GM12878 (cell line): ENCODE measurements around the gene APOBEC3C. TPM values are rescaled to one million over a fixed set of nuclear protein-coding genes. Genes with fewer than 3 reads are reported as not detected.
A peak's percentile ranks its signal among the peaks of the same experiment; 100 is the strongest.
"Not testable (repeated sequence)": the region's sequence is repeated elsewhere in the genome, so short reads cannot be mapped to it uniquely, and the experiment has no call there.

Experiments used
- ATAC-seq: fragments of 200-7000 bp; cut with Tn5 transposase; 3 replicates; pipeline ENCODE4 v1.9.1; 2020; ENCODE audit warnings: mild to moderate bottlenecking, moderate library complexity
- BruUV-seq: library from RNA; stranded (reverse); fragments of 400-500 nt; replicated peaks from 2 replicates; lab custom pipeline; 2021; lab: Mats Ljungman, UMichigan
- CTCF ChIA-PET: fragments of 300-600 bp; sonication (Branson Sonifier 250); formaldehyde crosslinking; extraction: SDS; loops from one replicate; lab custom pipeline; 2021; ENCODE audit warnings: inconsistent platforms; lab: Yijun Ruan, JAX
- POLR2A ChIA-PET: fragments of 350-600 bp; formaldehyde crosslinking; extraction: SDS; loops from one replicate; lab custom pipeline; 2021; ENCODE audit warnings: inconsistent platforms; lab: Charles Lee
- RAD21 ChIA-PET: fragments of 300-600 bp; sonication (Branson Sonifier 250); formaldehyde crosslinking; loops from one replicate; lab custom pipeline; 2023; ENCODE audit warnings: antibody characterized with exemption; ENCODE audit not compliant: unreplicated experiment; lab: Charles Lee
- SMC1A ChIA-PET: fragments of 300-600 bp; sonication (Branson Sonifier 250); formaldehyde crosslinking; loops from one replicate; lab custom pipeline; 2023; ENCODE audit not compliant: unreplicated experiment, uncharacterized antibody; lab: Charles Lee
- DNase-seq: peaks from one replicate; pipeline ENCODE4 v3.0.0-alpha.2; 2011; ENCODE audit warnings: low read depth, low spot score
- FAIRE-seq: peaks from 3 replicates; lab custom pipeline; 2011; peaks lifted over from hg19 to GRCh38; lab: Jason Lieb, UNC
- H2AFZ ChIP-seq: 2 replicates; pipeline ENCODE4 v1.6.0; 2011; ENCODE audit warnings: low read depth, low read length, control low read depth; ENCODE audit not compliant: control insufficient read depth
- H3K27ac ChIP-seq: 2 replicates; pipeline ENCODE4 v1.5.1; 2011; ENCODE audit warnings: control low read depth; ENCODE audit not compliant: control insufficient read depth, insufficient read depth
- H3K27me3 ChIP-seq, 2 experiments: replicated peaks in 1 of 2; 2 replicates each; pipeline versions ENCODE4 v1.6.0 to v1.6.1; 2011; ENCODE audit warnings: low read length in 1 of 2; ENCODE audit not compliant: control insufficient read depth in 2 of 2, insufficient read depth in 2 of 2
- H3K36me3 ChIP-seq, 2 experiments: 2 replicates each; pipeline ENCODE4 v1.5.1; 2011; ENCODE audit warnings: low read length in 1 of 2; ENCODE audit not compliant: control insufficient read depth in 2 of 2, insufficient read depth in 2 of 2
- H3K4me1 ChIP-seq: 2 replicates; pipeline ENCODE4 v1.6.1; 2011; ENCODE audit warnings: mild to moderate bottlenecking, low read length, moderate library complexity, mixed read lengths; ENCODE audit not compliant: control insufficient read depth, insufficient read depth
- H3K4me2 ChIP-seq: 2 replicates; pipeline ENCODE4 v1.6.0; 2011; ENCODE audit warnings: control low read depth; ENCODE audit not compliant: control insufficient read depth, insufficient read depth
- H3K4me3 ChIP-seq: fragments of 200-600 bp; sonication (generic); 2 replicates; pipeline ENCODE4 v1.5.1; 2016
- H3K79me2 ChIP-seq: 2 replicates; pipeline ENCODE4 v1.6.0; 2011; ENCODE audit warnings: low read length; ENCODE audit not compliant: control insufficient read depth, insufficient read depth
- H3K9ac ChIP-seq: 2 replicates; pipeline ENCODE4 v1.8.0; 2011; ENCODE audit warnings: low read length, control low read depth, mixed read lengths; ENCODE audit not compliant: control insufficient read depth, insufficient read depth
- H3K9me3 ChIP-seq: replicated peaks from 3 replicates; pipeline ENCODE4 v1.5.1; 2011; ENCODE audit warnings: mild to moderate bottlenecking, low read length; ENCODE audit not compliant: control insufficient read depth, insufficient read depth
- H4K20me1 ChIP-seq: 2 replicates; pipeline ENCODE4 v1.6.0; 2011; ENCODE audit not compliant: control insufficient read depth, insufficient read depth
- BCL3 ChIP-seq: IDR thresholded peaks from 2 replicates; pipeline ENCODE4 v1.6.1; 2011; ENCODE audit warnings: borderline replicate concordance, low read depth, mild to moderate bottlenecking, moderate library complexity, low read length; ENCODE audit not compliant: insufficient read depth, poor library complexity, severe bottlenecking
- EGR1 ChIP-seq, 2 experiments: IDR thresholded peaks; 1 replicate in 1 of 2; 2 replicates in 1 of 2; pipeline ENCODE4 v1.6.1; 2011 to 2012; ENCODE audit warnings: low read depth in 2 of 2, low read length in 2 of 2, borderline replicate concordance in 1 of 2, mild to moderate bottlenecking in 1 of 2, moderate library complexity in 1 of 2
- WGBS: methylation state at CpG from one replicate; pipeline ENCODE4 v1.1.6; 2016; ENCODE audit warnings: low lambda C conversion rate; ENCODE audit not compliant: insufficient replicate concordance, insufficient coverage; ENCODE audit errors: missing lambda C conversion rate; 5-methylcytosine and 5-hydroxymethylcytosine counted together
- in situ Hi-C: fragments of 300-500 bp; cut with MboI; formaldehyde crosslinking; loops from 9 replicates; pipeline ENCODE4 v1.14.3; 2018; ENCODE audit warnings: mixed read lengths
- intact Hi-C: fragments of 100-400 bp; cut with micrococcal nuclease; formaldehyde crosslinking; loops from one replicate; pipeline ENCODE4 v1.14.2; 2022; ENCODE audit not compliant: unreplicated experiment
- polyA plus RNA-seq, 11 experiments: library from polyadenylated mRNA; depleted of rRNA in 4 of 11; unstranded in 6 of 11; stranded (reverse) in 5 of 11; fragments of >200 nt; fragmentation: Nextera tagmentation in 4 of 11; fragmentation: Illumina TruSeq in 1 of 11; extraction: Ambion mirVana in 4 of 11; extraction: Trizol in 1 of 11; gene quantifications; 1 replicate in 1 of 11; 2 replicates in 10 of 11; pipeline versions ENCODE4 v1.2.1 to v1.2.3, GENCODE V29; 2011 to 2016; ENCODE audit warnings: inconsistent platforms in 2 of 11, missing spikeins in 2 of 11, low read depth in 1 of 11
- total RNA-seq, 4 experiments: library from RNA; depleted of rRNA in 3 of 4; stranded (reverse); fragments of >200 nt in 3 of 4; fragmentation: Illumina TruSeq in 1 of 4; extraction: Trizol in 1 of 4; gene quantifications; 2 replicates each; pipeline versions ENCODE4 v1.2.1 to v1.2.3, GENCODE V29; 2013 to 2021
- TF ChIP-seq, protein P1 (sequence below): fragments of 450-650 bp; IDR thresholded peaks from 2 replicates; pipeline ENCODE4 v1.6.1; 2016; ENCODE audit warnings: mild to moderate bottlenecking

The APOBEC3C gene
- total and polyA plus RNA-seq, 10 of the 15 experiments (the other 5 are each of a cell fraction or from before 2014, with no cell fraction given): 22.9 to 290 (median 156) TPM

- Histone ChIP-seq H3K4me3 (peak overlapping the region; percentile 98), H3K9ac (peak overlapping the region; percentile 88; the same call in 1 of the 2 replicates), H3K27me3 (no peaks in the 10 kb centered on the region), H2AFZ (no peak overlapping the region), H3K9me3 (no peaks in the 10 kb centered on the region), H3K27ac (no peak overlapping the region), H3K36me3 (no peaks in the 10 kb centered on the region), H3K4me2 (peak overlapping the region; percentile 77), H4K20me1 (no peaks in the 10 kb centered on the region), H3K4me1 (peaks cover 9% of the 10 kb centered on the region), H3K79me2 (peaks cover 17% of the 10 kb centered on the region)
- BruUV-seq: TSS peak; percentile 85
- CTCF ChIA-PET: no interaction called here
- SMC1A ChIA-PET: no interaction called here
- TF ChIP-seq BCL3: no peak
- TF ChIP-seq EGR1 (IDR thresholded peaks at IDR 0.05; ENCODE audit: borderline replicate concordance in 1 of 2, low read depth in 2 of 2, low read length in 2 of 2): no peak
- TF ChIP-seq, protein P1, sequence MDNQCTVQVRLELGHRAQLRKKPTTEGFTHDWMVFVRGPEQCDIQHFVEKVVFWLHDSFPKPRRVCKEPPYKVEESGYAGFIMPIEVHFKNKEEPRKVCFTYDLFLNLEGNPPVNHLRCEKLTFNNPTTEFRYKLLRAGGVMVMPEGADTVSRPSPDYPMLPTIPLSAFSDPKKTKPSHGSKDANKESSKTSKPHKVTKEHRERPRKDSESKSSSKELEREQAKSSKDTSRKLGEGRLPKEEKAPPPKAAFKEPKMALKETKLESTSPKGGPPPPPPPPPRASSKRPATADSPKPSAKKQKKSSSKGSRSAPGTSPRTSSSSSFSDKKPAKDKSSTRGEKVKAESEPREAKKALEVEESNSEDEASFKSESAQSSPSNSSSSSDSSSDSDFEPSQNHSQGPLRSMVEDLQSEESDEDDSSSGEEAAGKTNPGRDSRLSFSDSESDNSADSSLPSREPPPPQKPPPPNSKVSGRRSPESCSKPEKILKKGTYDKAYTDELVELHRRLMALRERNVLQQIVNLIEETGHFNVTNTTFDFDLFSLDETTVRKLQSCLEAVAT: peak; percentile 81
- FAIRE-seq (no peak), DNase-seq (no peak), ATAC-seq (no peak)
- POLR2A ChIA-PET: interaction anchor here (0.7 to 1.9 kb wide), 4 partner anchors 16 to 44 kb away, joined by 3 to 7 read pairs (median 5); no protein-coding TSS in a partner anchor
- RAD21 ChIA-PET: interaction anchor here (0.6 kb wide), 1 partner anchor 841 kb away, joined by 3 read pairs; no protein-coding TSS in a partner anchor
- 98% methylated on average over 7 of the region's 7 CpGs for WGBS
- in situ Hi-C loops (no loop called here), intact Hi-C loops (no loop called here)
Measured at GRCh38 chr22:39041908-39042307, 27.9 kb downstream of the APOBEC3C start.

- H3K9ac ChIP-seq, intact Hi-C loops, H2AFZ ChIP-seq, in situ Hi-C loops, H3K4me2 ChIP-seq, H3K27ac ChIP-seq, BruUV-seq, RAD21 ChIA-PET, H3K36me3 ChIP-seq, H3K27me3 ChIP-seq, DNase-seq, H3K9me3 ChIP-seq, FAIRE-seq, H4K20me1 ChIP-seq, H3K4me3 ChIP-seq, ATAC-seq, H3K4me1 ChIP-seq, CTCF ChIA-PET: not testable (repeated sequence)
- SMC1A ChIA-PET: interaction anchor here (1.0 kb wide), 1 partner anchor 37 kb away, joined by 4 read pairs; no protein-coding TSS in a partner anchor
- H3K79me2 ChIP-seq: peaks cover 17% of the 10 kb centered on the region
- POLR2A ChIA-PET: interaction anchor here (1.9 kb wide), 1 partner anchor 21 kb away, joined by 5 read pairs; no protein-coding TSS in a partner anchor
- 98% methylated on average over 16 of the region's 18 CpGs for WGBS
Measured at GRCh38 chr22:39043063-39043462, 29.0 kb downstream of the APOBEC3C start.

- H3K79me2 ChIP-seq: peaks cover 17% of the 10 kb centered on the region
- H3K27me3 ChIP-seq, H4K20me1 ChIP-seq, H3K4me3 ChIP-seq, CTCF ChIA-PET, H3K36me3 ChIP-seq, RAD21 ChIA-PET, H3K4me1 ChIP-seq, BruUV-seq, H3K9ac ChIP-seq, H3K9me3 ChIP-seq, H3K27ac ChIP-seq, intact Hi-C loops, in situ Hi-C loops, H3K4me2 ChIP-seq, SMC1A ChIA-PET, DNase-seq, POLR2A ChIA-PET, FAIRE-seq, ATAC-seq, H2AFZ ChIP-seq: not testable (repeated sequence)
- 84% methylated on average over 14 of the region's 14 CpGs for WGBS
Measured at GRCh38 chr22:39045136-39045535, 31.1 kb downstream of the APOBEC3C start.
